BLaER1 (cell line): ENCODE data around the gene LRRC4C.

Experiments used
- H3K27ac ChIP-seq: shearing (Covaris generic); formaldehyde crosslinking; 2 replicates; pipeline ENCODE4 v1.8.1; 2022
- H3K27me3 ChIP-seq: shearing (Covaris generic); formaldehyde crosslinking; 2 replicates; pipeline ENCODE4 v1.8.1; 2022
- H3K36me3 ChIP-seq: shearing (Covaris generic); formaldehyde crosslinking; 2 replicates; pipeline ENCODE4 v1.8.1; 2022
- H3K4me1 ChIP-seq: shearing (Covaris generic); formaldehyde crosslinking; 2 replicates; pipeline ENCODE4 v1.8.1; 2022
- H3K4me2 ChIP-seq: shearing (Covaris generic); formaldehyde crosslinking; 2 replicates; pipeline ENCODE4 v1.8.1; 2022
- H3K4me3 ChIP-seq: shearing (Covaris generic); formaldehyde crosslinking; 2 replicates; pipeline ENCODE4 v1.8.1; 2022
- H3K9ac ChIP-seq: shearing (Covaris generic); formaldehyde crosslinking; 2 replicates; pipeline ENCODE4 v1.8.1; 2022
- H3K9me3 ChIP-seq: shearing (Covaris generic); formaldehyde crosslinking; 2 replicates; pipeline ENCODE4 v1.8.1; 2022
- H4K20me1 ChIP-seq: shearing (Covaris generic); formaldehyde crosslinking; 2 replicates; pipeline ENCODE4 v1.8.1; 2022
- Cebpa-rat ChIP-seq: shearing (Covaris generic); IDR thresholded peaks from 2 replicates; pipeline ENCODE4 v1.8.1; 2022

The LRRC4C gene

DNA sequence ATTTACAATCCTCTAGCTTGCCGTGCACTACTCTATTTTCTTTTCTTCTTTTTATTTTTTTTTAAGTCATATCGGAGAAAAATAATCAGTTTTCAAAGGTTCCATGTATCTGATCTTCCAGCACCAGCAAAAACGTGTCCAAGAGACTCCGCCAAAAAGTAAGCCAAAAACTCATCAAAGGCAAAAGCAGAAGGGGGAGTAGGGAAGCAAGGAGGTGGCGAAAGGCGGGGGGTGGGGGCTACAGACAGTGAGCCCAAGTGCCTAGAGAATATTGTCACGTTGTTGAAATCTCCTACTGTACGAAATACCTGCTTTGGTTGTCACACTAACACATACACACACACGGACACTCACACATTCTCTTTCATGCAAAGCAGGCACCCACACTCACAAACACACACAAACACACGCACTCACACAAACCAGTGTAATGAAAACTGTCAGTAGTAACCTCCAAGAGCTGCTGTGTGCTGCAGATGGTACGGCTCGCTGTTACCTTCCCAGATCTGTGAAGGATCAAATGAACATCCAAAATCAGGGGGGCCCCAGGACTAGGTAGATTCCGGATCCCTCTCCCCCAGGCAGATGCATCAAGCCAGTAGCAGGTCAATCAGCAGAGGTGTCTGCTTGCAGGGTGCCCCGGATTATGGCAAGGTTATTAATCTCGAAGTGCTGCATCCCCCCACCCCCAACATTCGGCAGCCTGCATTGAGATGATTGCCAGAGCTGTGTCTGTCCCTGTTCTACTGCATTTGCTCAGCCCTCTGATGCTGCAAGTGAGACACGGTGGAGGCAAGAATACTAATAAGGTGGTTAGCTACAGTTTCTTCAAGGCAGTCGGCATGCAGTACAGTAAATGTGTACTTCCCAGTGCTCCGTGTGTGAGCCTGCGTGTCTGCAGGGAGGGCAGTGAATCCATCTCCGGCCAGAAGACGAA is at the start of gene LRRC4C:
Gene LRRC4C (minus strand): TSS at position 188 of the 937 bp plus-strand sequence.
- no peaks in the 10 kb centered on the region for H3K4me1 ChIP-seq
- H3K4me3 ChIP-seq, result no peak within 1 kb of the TSS
- H3K27me3 ChIP-seq, result peaks cover 9% of the 10 kb centered on the region; the same call in 1 of the 2 replicates
- H3K36me3 ChIP-seq, result no peaks in the 10 kb centered on the region
- no peak within 1 kb of the TSS for H3K27ac ChIP-seq
- no peaks in the 10 kb centered on the region for H4K20me1 ChIP-seq
- H3K9ac ChIP-seq, result no peak within 1 kb of the TSS
- TF ChIP-seq Cebpa-rat, result no peak
- no peak within 1 kb of the TSS for H3K4me2 ChIP-seq
- no peaks in the 10 kb centered on the region for H3K9me3 ChIP-seq

DNA sequence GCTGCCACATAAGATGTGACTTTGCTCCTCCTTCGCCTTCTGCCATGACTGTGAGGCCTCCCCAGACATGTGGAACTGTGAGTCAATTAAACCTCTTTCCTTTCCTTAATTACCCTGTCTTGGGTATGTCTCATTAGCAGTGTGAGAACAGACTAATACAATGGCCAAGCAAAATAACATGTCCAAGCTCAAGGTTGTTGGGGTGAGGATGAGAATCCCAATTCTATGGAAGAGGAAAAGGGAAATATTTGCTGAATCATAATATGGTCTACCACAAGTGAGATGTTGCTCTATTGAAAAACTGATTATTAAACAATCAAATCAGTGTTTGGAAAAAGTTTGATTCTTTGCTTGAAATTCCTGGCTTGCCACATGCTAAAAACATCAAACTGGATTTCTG is 48.7 kb upstream of the LRRC4C start:
- H3K27me3 ChIP-seq, result no peaks in the 10 kb centered on the region
- H4K20me1 ChIP-seq, result no peaks in the 10 kb centered on the region
- no peaks in the 10 kb centered on the region for H3K9me3 ChIP-seq
- no peak overlapping the region for H3K4me3 ChIP-seq
- H3K27ac ChIP-seq, result no peak overlapping the region
- H3K9ac ChIP-seq, result no peak overlapping the region
- no peaks in the 10 kb centered on the region for H3K36me3 ChIP-seq
- no peak for TF ChIP-seq Cebpa-rat
- no peaks in the 10 kb centered on the region for H3K4me1 ChIP-seq
- H3K4me2 ChIP-seq, result no peak overlapping the region

DNA sequence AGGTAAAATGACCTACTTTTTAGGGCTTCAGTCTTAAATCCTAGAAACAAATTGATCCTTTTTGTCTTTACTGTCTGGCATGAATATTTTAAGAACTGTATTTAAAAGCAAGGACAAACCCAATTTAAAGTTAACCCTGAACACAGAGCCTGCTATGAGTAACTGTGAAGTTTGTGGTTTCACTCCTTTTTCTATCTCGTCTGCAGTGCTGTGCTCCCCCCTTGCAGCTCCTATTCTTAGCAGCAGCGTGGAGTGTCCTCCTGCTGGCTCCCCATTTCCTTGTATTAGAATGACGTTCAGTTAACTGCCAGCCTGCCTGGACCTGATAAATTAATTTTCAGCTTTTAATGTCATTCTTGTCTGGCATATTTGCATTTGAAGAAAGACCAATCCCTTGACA is 40.0 kb upstream of the LRRC4C start:
- no peak overlapping the region for H3K9ac ChIP-seq
- no peaks in the 10 kb centered on the region for H3K4me1 ChIP-seq
- H3K27me3 ChIP-seq, result no peaks in the 10 kb centered on the region
- no peak overlapping the region for H3K27ac ChIP-seq
- H3K9me3 ChIP-seq, result no peaks in the 10 kb centered on the region
- no peak for TF ChIP-seq Cebpa-rat
- no peaks in the 10 kb centered on the region for H4K20me1 ChIP-seq
- no peaks in the 10 kb centered on the region for H3K36me3 ChIP-seq
- H3K4me3 ChIP-seq, result no peak overlapping the region
- no peak overlapping the region for H3K4me2 ChIP-seq

- no peaks in the 10 kb centered on the region for H4K20me1 ChIP-seq
- H3K9ac ChIP-seq, result no peak overlapping the region
- no peak for TF ChIP-seq Cebpa-rat
- no peaks in the 10 kb centered on the region for H3K36me3 ChIP-seq
- H3K4me2 ChIP-seq, result no peak overlapping the region
- H3K27me3 ChIP-seq, result no peaks in the 10 kb centered on the region
- no peak overlapping the region for H3K4me3 ChIP-seq
- no peak overlapping the region for H3K27ac ChIP-seq
- no peaks in the 10 kb centered on the region for H3K4me1 ChIP-seq
- H3K9me3 ChIP-seq, result no peaks in the 10 kb centered on the region
These were observed 39.3 kb upstream of the LRRC4C start for GRCh38 chr11:41498726-41499125.

DNA sequence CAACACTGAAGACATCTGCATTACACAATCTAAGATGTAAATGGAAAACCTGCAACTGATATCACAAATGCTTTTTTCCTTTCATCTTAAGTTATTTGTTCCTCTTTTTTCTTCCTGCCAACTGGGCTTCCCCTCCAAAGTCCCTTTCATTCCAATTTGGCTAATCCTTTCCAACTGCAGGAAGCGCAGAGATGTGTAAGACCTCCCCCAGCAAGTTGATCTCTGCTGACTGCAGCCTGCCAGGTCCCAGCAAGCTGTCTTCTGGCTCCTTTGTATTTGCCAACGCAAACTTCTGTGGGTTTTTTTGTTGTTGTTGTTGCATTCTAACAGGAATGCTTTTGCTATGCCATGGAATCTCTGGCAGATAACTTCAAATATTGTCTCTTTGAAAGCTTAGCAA is 38.5 kb upstream of the LRRC4C start:
- Histone ChIP-seq H3K9ac (no peak overlapping the region), H3K4me1 (no peaks in the 10 kb centered on the region)
- no peak for TF ChIP-seq Cebpa-rat

GRCh38 chr11:41494716-41495115 is 35.3 kb upstream of the LRRC4C start:
- no peak overlapping the region for H3K4me3 ChIP-seq
- TF ChIP-seq Cebpa-rat, result no peak
- H3K36me3 ChIP-seq, result no peaks in the 10 kb centered on the region
- H3K4me2 ChIP-seq, result no peak overlapping the region
- H3K27ac ChIP-seq, result no peak overlapping the region
- H3K4me1 ChIP-seq, result no peaks in the 10 kb centered on the region
- no peaks in the 10 kb centered on the region for H3K27me3 ChIP-seq
- no peaks in the 10 kb centered on the region for H4K20me1 ChIP-seq
- no peak overlapping the region for H3K9ac ChIP-seq
- no peaks in the 10 kb centered on the region for H3K9me3 ChIP-seq

More for the DNA sequence above, 38.5 kb upstream of the LRRC4C start:
- H3K27ac ChIP-seq, result no peak overlapping the region
- no peaks in the 10 kb centered on the region for H3K27me3 ChIP-seq
- H4K20me1 ChIP-seq, result no peaks in the 10 kb centered on the region
- H3K4me3 ChIP-seq, result no peak overlapping the region
- no peak overlapping the region for H3K4me2 ChIP-seq
- no peaks in the 10 kb centered on the region for H3K9me3 ChIP-seq
- no peaks in the 10 kb centered on the region for H3K36me3 ChIP-seq

- Histone ChIP-seq H3K27me3 (no peaks in the 10 kb centered on the region), H3K4me2 (no peak overlapping the region), H3K4me1 (no peaks in the 10 kb centered on the region), H4K20me1 (no peaks in the 10 kb centered on the region), H3K9me3 (no peaks in the 10 kb centered on the region), H3K36me3 (no peaks in the 10 kb centered on the region), H3K27ac (no peak overlapping the region), H3K4me3 (no peak overlapping the region), H3K9ac (no peak overlapping the region)
- no peak for TF ChIP-seq Cebpa-rat
These were observed 27.0 kb upstream of the LRRC4C start for GRCh38 chr11:41486424-41486823.

DNA sequence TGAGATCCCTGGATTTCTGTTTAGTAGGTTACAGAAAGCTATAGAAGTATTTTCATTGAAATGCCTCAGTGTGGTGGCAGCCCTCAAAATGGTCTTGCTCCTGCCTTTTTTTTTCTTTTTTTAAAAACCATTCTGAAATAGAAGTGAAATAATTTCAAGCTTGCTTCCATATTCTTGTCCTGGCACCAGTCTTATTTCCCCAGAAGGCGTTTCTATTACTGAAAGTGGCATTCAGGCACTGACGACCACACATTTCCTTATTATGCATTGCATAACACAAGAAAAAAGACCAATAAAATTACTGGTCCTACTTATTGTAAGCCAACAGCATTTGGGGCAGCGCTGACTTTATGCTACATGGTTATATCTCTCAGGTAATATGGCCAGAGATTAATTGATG is 24.5 kb upstream of the LRRC4C start:
- Histone ChIP-seq H3K27me3 (no peaks in the 10 kb centered on the region), H3K27ac (no peak overlapping the region), H3K4me2 (no peak overlapping the region), H4K20me1 (no peaks in the 10 kb centered on the region), H3K4me1 (no peaks in the 10 kb centered on the region), H3K9me3 (no peaks in the 10 kb centered on the region), H3K4me3 (no peak overlapping the region), H3K36me3 (no peaks in the 10 kb centered on the region), H3K9ac (no peak overlapping the region)
- no peak for TF ChIP-seq Cebpa-rat

DNA sequence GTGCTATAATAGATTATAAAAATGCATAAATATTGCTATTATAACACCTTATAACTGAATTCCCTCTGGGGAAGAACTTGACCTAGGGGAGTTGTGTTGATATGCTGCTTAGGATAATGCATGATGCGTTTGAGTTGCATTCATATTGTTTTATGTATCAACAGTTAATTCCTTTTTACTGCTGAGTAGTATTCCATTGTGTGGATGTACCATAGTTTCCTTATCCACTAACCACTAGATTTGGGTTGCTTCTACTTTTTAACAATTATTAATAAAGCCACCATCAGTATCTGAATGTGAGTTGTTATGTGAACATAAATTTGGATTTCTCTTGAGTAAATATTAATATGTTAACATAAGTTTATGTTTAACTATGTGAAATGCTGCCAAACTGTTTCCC is 19.7 kb upstream of the LRRC4C start:
- no peaks in the 10 kb centered on the region for H3K27me3 ChIP-seq
- H3K9me3 ChIP-seq, result no peaks in the 10 kb centered on the region
- TF ChIP-seq Cebpa-rat, result no peak
- H3K4me2 ChIP-seq, result no peak overlapping the region
- no peak overlapping the region for H3K27ac ChIP-seq
- no peaks in the 10 kb centered on the region for H3K36me3 ChIP-seq
- no peaks in the 10 kb centered on the region for H3K4me1 ChIP-seq
- H3K4me3 ChIP-seq, result no peak overlapping the region
- no peaks in the 10 kb centered on the region for H4K20me1 ChIP-seq
- no peak overlapping the region for H3K9ac ChIP-seq

- Histone ChIP-seq H3K4me2 (no peak overlapping the region), H3K27me3 (peaks cover 9% of the 10 kb centered on the region; the same call in 1 of the 2 replicates), H3K36me3 (no peaks in the 10 kb centered on the region), H3K9ac (no peak overlapping the region), H3K4me1 (no peaks in the 10 kb centered on the region), H3K27ac (no peak overlapping the region), H3K4me3 (no peak overlapping the region), H4K20me1 (no peaks in the 10 kb centered on the region), H3K9me3 (no peaks in the 10 kb centered on the region)
- no peak for TF ChIP-seq Cebpa-rat
These were observed 1.7 kb upstream of the LRRC4C start for GRCh38 chr11:41461057-41461681.
